ENCODE measurements around the gene ERCC4. TPM values are rescaled to one million over a fixed set of nuclear protein-coding genes. Genes with fewer than 3 reads are reported as not detected.

Gene ERCC4
- total RNA-seq, 2 experiments from 2014 or later: 11.0 to 14.1 TPM

DNA sequence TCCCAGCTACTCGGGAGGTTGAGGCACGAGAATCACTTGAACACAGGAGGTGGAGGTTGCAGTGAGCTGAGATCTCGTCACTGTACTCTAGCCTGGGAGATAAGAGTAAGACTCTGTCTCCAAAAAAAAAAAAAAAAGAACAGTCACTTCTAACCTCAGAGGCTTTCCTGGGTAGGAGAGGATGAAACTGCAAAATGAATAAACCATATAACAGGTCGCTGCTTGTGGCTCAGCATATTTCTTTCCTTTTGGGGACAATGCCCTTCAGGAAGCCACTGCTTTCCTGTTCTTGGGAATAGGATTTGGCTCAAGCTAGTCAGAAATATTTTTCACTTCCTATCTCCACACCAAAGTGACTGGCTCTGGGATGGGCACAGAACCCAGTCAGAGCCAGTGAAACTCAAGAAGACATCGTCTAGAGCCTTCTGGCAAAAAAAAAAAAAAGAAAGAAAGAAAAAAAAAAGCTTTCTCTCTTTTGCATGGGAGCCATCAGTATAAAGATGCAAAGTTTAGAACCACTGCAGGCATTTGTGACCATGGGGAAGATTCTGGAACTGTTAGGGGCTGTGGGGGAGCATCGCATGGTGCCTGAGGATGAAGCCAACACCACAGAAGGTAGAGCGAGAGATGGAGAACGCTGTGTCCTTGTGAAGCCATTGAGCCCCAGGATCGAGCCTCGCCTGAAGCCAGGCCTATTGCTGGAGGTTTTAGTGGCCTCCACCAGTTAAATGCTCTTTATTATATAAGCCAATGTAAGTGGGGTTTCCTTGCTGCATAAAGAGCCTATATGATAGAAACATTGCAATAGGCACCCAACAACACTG is 79.3 kb downstream of the ERCC4 start:
- POLR2A ChIA-PET: no interaction called here
- intact Hi-C loops (cut with micrococcal nuclease): no loop called here
- Mint-ChIP-seq H3K9me3 (no peaks in the 10 kb centered on the region), H3K4me3 (no peak overlapping the region), H3K27ac (no peak overlapping the region), H3K4me1 (ENCODE audit: low read depth) (peaks cover 4% of the 10 kb centered on the region), H3K27me3 (peaks cover 5% of the 10 kb centered on the region), H3K36me3 (no peaks in the 10 kb centered on the region)
- no peak for DNase-seq
- CTCF ChIA-PET: no interaction called here

DNA sequence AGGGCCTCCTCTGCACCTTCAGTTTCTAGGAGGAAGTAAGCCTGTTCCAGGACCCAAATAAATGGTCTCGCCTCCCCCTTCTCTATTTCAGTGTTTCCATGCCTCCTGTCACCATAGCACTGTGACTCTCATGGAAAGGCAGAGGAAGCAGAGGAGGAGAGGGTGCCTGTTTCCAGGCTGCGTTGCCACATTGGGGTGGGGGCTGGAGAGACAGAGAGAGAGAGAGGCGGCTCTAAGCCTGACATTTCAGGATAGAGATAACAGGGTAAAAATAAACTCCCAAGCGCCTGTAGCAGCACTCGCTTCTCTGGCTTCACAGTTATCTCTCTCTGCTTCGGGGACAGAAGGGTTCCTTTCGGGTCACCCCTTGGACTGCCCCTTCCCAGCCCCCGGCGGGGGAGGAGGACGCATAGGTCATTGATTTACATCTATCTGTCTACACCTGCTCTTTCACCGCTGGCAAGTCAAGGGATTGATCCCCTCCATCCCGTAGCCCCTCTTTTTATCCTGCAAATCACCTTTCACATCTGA is 80.0 kb downstream of the ERCC4 start:
- no peak overlapping the region for H3K4me3 Mint-ChIP-seq
- ChIA-PET POLR2A (no interaction called here), CTCF (no interaction called here)
- no peaks in the 10 kb centered on the region for H3K36me3 Mint-ChIP-seq
- no peak overlapping the region for H3K27ac Mint-ChIP-seq
- intact Hi-C loops (cut with micrococcal nuclease): no loop called here
- H3K4me1 Mint-ChIP-seq (ENCODE audit: low read depth): peaks cover 4% of the 10 kb centered on the region
- no peaks in the 10 kb centered on the region for H3K9me3 Mint-ChIP-seq
- no peak for DNase-seq
- peaks cover 5% of the 10 kb centered on the region for H3K27me3 Mint-ChIP-seq

DNA sequence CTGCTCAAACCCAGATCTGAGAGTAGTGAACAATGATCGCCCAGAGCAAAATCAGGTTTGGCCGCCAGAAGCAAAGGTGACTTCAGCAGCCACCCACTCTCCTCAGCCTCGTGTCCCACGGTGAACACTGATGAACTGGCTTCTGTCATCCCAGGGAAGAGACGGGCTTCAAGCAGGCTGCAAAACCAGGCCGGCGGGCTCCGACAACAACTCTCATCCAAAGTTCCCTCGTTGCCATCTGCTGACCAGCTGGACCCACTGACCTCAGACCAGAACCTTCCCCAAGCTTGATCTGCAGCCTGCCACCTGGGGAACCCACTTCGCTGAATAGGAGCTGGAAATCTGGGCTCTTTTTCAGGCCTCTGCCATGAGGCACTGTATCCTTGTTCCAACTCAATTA is 81.6 kb downstream of the ERCC4 start:
- ChIA-PET POLR2A (no interaction called here), CTCF (no interaction called here)
- H3K9me3 Mint-ChIP-seq: no peaks in the 10 kb centered on the region
- H3K4me3 Mint-ChIP-seq: no peak overlapping the region
- H3K4me1 Mint-ChIP-seq (ENCODE audit: low read depth): peaks cover 4% of the 10 kb centered on the region
- peaks cover 5% of the 10 kb centered on the region for H3K27me3 Mint-ChIP-seq
- no peak overlapping the region for H3K27ac Mint-ChIP-seq
- H3K36me3 Mint-ChIP-seq: no peaks in the 10 kb centered on the region
- intact Hi-C loops (cut with micrococcal nuclease): no loop called here
- DNase-seq: no peak

Other genes with a start within 250 kb of the ERCC4 start
- gene MRTFB, start 151.2 kb downstream of the ERCC4 start, total RNA-seq: 1 to 10 TPM; 8.8 to 9.7 TPM